Ishikawa (cell line): ENCODE results near the gene MPLKIP.

Source experiments
- CEBPB ChIP-seq: IDR thresholded peaks from 2 replicates; pipeline ENCODE4 v1.6.1; 2012
- CREB1 ChIP-seq: IDR thresholded peaks from 2 replicates; pipeline ENCODE4 v1.6.1; 2012; ENCODE audit warnings: low read depth
- EGR1 ChIP-seq: IDR thresholded peaks from 2 replicates; pipeline ENCODE4 v1.6.1; 2012
- EP300 ChIP-seq: IDR thresholded peaks from 2 replicates; pipeline ENCODE4 v1.6.1; 2012; ENCODE audit warnings: borderline replicate concordance
- FOXM1 ChIP-seq: IDR thresholded peaks from 2 replicates; pipeline ENCODE4 v1.6.1; 2012; ENCODE audit warnings: low read depth, borderline replicate concordance
- MAX ChIP-seq: IDR thresholded peaks from 2 replicates; pipeline ENCODE4 v1.6.1; 2012
- NFIC ChIP-seq: IDR thresholded peaks from 2 replicates; pipeline ENCODE4 v1.6.1; 2012
- RAD21 ChIP-seq: IDR thresholded peaks from 2 replicates; pipeline ENCODE4 v1.6.1; 2012; ENCODE audit warnings: low read depth
- REST ChIP-seq: IDR thresholded peaks from 2 replicates; pipeline ENCODE4 v1.6.1; 2012; ENCODE audit warnings: low read depth, mild to moderate bottlenecking
- TAF1 ChIP-seq: IDR thresholded peaks from 2 replicates; pipeline ENCODE4 v1.6.1; 2012; ENCODE audit warnings: low read depth, mild to moderate bottlenecking
- TCF12 ChIP-seq: IDR thresholded peaks from 2 replicates; pipeline ENCODE4 v1.6.1; 2012; ENCODE audit warnings: low read depth
- TEAD4 ChIP-seq: IDR thresholded peaks from 2 replicates; pipeline ENCODE4 v1.6.1; 2012
- USF1 ChIP-seq: IDR thresholded peaks from 2 replicates; pipeline ENCODE4 v1.6.1; 2012
- YY1 ChIP-seq: IDR thresholded peaks from 2 replicates; pipeline ENCODE4 v1.6.1; 2012; ENCODE audit warnings: low read depth
- ZBTB7A ChIP-seq: IDR thresholded peaks from 2 replicates; pipeline ENCODE4 v1.6.1; 2012; ENCODE audit warnings: low read depth

The MPLKIP gene

GRCh38 chr7:40117199-40117598, 17.2 kb downstream of the MPLKIP start:
- TF ChIP-seq EP300 (peak; percentile 55; the same call in 1 of the 2 replicates), YY1 (peak; percentile 60; the same call in 1 of the 2 replicates), CEBPB (0 out of 2 replicates have a peak, but pooled peaks have one; percentile 39), MAX (peak; percentile 40; the same call in 1 of the 2 replicates), TEAD4 (peak; percentile 70), USF1 (0 out of 2 replicates have a peak, but pooled peaks have one; percentile 24), TCF12 (peak; percentile 42; the same call in 1 of the 2 replicates)

- TF ChIP-seq YY1 (no peak), TAF1 (no peak), RAD21 (no peak), ZBTB7A (no peak), CREB1 (no peak), EP300 (no peak), FOXM1 (no peak), CEBPB (no peak), MAX (no peak)
These were observed 18.5 kb downstream of the MPLKIP start for GRCh38 chr7:40115936-40116335.

GRCh38 chr7:40105879-40106473, 28.4 kb downstream of the MPLKIP start:
- TF ChIP-seq USF1 (no peak), TAF1 (no peak), YY1 (no peak), TCF12 (no peak), TEAD4 (no peak), ZBTB7A (no peak), CEBPB (no peak), FOXM1 (no peak)

- TF ChIP-seq USF1 (no peak), CREB1 (no peak), TAF1 (no peak), CEBPB (no peak), EGR1 (no peak), REST (no peak), RAD21 (no peak), NFIC (no peak), FOXM1 (no peak), YY1 (no peak), TEAD4 (no peak), EP300 (no peak), TCF12 (no peak), ZBTB7A (no peak), MAX (no peak)
These were observed 31.5 kb downstream of the MPLKIP start for GRCh38 chr7:40102897-40103296.

GRCh38 chr7:40101201-40101600, 33.2 kb downstream of the MPLKIP start:
- TF ChIP-seq TAF1 (no peak), CEBPB (no peak), MAX (no peak), RAD21 (no peak), EP300 (no peak), YY1 (no peak), CREB1 (no peak), TCF12 (no peak), USF1 (no peak), NFIC (no peak), ZBTB7A (no peak), TEAD4 (no peak), FOXM1 (no peak), EGR1 (no peak), REST (no peak)
